ENCODE measurements around the gene ROBO2.

Gene ROBO2

DNA sequence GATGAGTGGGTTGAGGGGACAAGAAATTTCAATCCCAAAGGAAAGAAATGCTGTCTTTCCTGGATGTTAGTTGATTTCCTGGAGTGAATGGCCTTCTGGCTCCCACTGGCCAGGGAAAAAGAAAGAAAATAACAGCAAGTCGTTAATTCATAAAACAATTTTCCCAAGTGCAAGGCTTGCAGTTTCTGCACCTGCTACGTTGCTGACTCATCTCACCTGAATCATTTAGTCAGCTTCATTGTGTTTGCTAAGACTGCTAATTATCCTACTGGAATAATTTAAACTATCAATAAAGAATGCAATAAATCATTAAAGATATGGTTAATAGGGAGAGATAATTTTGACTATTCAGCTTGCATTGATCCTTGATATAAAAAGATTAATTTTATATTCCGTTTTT is 387.6 kb downstream of the ROBO2 start:
- no peak for DNase-seq

DNA sequence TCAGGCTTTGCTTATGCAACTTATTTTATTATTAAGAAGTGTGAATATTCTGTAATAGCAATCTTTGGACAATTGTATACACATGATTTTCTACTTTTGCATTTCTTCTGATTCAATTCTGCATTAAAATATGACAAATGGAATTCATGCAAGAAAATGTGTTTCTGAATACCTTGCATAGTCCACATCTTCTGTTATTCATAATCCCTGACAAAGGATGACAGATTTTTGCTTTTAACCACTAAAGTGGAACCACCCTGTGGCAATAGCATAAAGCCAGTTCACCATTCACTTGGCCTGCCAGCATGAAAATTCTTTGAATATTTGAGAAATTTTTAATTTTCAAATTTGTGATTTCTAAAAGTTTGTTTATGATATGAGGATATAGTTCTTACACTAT is 397.0 kb downstream of the ROBO2 start:
- no peak for DNase-seq

DNA sequence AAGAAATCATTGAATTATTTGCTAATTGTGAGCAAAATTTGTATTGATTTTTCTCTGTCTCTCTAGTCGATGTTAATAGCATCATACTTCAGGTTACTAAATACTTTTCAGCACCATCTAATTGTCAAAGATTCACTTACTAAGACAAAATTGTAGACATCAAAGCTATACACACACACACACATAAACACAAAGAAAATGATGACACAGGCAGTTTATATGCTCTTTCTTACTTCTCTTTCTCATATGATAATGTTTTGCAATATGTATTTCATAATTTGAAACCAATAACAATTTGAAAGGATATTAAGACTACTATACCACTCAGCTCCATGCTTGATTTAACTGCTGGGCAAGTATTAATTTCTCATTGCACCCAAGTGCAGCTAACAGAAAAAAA is 406.2 kb downstream of the ROBO2 start:
- DNase-seq = no peak

DNA sequence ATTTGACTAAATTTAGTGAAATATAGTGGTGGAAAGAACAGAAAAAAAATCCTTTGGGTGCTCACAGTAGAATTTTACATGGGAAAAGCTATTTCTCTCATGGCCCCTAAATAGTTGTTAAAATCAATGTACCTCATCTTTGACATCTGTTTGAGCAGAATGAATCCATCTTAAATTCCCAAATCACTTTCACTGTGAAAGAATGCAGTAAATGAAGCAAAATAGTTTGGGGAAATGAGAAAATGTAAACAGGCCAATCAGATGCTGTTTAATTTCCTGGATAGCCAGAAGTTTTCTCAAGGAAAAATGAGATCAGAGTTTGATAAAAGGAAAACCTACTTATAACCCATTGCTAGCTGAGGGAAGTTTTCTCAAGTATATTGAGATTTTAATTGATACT is 406.9 kb downstream of the ROBO2 start:
- DNase-seq = no peak

DNA sequence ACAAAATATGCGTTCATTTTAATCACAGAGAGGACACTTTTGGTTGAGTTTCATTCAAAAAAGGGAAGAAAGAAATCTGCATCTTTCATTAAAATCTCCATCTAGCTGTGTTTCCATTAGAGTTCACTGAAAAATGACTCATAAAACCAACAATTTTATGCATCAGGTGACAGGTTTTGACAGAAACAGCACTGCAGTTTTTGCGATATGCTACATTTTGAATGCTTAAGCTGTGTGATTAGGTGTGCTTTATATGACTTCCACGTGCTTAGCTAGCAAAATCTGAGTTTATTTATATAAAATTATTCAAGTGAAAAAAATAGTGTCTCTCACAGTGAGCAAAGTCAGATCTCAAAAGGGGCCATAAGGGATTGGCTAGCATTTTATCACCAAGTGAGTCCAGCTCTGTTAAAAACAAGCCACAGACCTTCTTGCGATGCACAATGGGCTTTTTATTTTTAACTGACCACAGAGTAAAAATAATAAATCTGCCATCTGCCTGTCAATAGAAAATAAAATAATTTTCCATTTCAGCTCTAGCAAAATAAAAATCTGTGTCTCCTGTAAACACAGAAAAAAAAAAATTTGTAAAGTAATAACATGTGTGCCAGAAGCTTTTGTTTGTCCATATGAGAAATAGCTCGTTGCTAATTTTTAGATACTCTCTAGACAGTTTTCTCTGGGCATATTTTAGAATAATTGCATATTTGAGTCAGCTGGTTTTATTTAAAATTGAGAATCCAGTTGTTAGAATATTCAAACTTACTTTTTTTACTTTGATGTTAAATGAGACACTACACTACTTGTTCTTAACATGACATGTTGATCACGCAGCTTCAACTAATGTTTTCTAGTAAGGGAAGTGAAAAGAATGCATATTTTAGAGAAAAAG is 409.8 kb downstream of the ROBO2 start:
- DNase-seq = no peak

DNA sequence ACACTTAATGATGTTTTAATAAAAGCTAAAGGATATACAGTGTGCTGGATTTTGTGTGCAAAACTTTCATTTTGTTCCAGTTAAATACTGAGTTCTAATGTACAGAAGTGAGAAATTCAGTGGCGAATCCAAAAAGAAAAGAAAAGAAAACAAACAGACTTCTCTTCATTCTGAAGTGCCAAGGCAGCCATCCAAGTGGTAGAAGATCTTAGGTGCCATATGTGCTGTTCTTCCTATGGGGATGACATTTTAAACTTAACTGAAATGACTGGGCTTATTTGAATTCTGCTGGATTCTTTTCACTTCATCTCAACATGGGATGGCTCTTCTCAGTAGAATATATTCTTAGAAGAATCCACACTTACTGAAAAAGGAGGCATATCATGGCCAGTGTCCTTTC is 416.5 kb downstream of the ROBO2 start:
- DNase-seq = no peak

DNA sequence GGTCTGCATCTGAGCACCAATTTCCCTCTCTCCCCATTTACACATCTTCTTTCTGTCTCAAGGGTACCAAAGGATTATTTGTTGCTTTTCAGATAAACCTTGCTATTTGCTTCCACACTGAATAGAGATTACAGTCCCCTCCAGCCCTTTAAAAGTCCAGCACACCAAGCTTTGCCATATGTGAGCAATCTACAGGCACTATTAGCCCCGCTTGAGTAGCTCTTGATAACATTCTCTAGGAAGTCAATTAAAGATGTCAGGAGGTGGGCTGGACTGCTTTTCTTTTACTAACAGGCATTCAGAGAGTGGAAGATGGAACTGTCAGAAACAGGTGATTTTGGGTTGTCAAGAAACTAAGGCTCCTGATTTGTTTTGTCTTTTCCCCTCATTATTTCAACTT is 417.0 kb downstream of the ROBO2 start:
- no peak for DNase-seq

DNA sequence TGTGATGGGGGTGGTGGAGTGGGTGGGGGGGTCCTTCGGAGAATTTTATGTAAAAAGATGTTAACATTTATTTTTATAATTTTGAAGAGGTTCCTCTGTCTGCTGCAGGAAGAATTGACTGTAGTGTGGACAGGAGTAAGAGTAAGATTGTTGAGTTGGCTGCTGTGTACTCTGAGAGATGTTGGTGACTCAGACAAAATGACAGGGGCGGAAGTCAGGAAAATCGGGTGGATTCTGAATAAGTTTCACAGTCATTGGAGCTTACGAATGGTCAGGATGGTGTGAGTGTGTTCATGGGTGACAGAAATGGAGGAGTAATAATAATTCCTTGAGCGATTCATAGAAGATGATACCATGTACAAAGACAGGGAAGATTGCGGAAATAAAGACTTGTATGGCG is 420.0 kb downstream of the ROBO2 start:
- DNase-seq = no peak

DNA sequence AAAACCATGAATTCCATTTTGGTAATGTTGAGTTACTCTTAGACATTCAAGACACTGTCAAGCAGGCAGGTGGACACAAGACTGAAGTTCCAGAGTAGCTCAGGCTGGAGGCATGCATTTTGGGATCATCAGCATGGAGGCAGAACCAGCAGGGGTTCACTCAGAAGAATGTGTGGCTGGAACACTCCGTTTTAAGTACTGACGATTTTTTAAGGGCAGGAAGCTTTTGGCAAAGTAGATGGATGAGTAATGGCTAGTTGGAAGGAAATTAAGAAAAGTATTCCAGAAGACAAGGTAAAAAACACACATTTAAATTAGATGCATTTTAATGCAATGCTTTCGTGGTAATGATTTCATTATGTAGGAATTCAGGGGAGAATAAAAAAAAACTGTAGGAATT is 420.4 kb downstream of the ROBO2 start:
- no peak for DNase-seq

DNA sequence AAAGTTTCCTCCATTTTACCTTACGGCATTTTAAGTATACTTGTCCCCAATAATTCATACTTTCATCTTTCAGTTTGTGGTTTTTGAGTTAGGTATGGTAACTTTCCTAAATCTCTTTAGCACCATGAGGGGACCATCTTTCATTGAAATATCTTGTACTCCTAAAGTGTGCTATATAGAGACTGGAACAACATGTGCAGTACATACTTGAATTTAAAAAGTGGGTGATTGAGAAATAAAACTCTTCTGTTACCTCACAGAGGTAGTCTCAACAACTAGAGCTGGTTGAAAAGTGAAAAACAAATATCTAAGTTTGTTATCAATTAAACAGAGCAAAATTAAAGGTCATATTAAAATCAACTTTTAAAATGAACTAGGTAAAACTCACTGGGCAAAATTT is 423.1 kb downstream of the ROBO2 start:
- DNase-seq = no peak

DNA sequence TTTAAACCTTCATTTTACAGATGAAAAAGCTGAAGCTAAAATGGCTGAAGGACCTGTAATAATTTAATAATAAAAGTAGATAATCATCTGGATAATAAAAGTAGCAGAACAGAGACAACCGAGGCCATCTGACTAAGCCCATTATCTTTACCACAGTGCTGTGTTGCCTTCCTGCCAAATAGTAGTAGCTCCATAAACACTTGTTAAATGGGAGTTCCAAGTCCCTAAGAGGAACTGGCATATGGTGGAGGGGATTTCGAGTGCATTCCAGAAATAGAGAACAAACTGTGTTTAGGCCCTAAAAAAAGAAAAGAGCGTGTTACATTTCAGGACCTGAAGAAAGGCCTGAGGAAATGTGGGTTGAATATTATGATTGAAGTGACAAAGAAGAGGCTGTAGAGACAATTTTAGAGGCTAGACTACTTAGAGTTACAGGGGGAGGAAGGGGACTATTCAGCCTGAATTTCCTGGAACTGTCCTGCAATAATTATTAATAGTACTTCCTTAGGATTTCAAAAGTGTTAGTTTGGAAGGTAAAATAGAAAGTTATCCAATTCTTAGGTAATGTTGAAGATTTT is 424.3 kb downstream of the ROBO2 start:
- DNase-seq = no peak

DNA sequence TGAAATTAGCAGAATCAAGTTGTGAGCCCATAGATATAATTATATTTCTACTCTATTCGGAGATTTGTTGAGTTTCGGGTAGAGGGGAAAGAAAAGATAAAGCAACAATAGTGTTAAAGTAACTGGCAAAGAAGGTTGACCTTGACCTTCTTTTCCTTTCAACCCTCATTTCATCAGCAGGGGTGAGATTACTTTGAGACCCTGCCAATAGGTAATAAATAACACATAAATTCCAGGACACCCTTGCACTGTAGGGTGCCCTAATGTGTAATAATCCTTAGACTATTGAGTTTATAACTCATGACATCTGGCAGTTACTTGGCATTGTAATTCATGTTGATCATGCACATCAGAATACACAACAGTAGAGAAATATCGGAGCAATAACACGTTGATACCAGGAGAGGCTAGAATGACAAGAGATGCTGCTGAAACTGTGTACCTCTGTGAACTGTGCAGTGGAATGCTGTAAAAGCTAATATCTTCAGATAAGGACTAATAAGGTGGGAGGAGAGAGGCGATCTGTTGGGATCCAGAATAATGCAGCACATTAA is 426.7 kb downstream of the ROBO2 start:
- DNase-seq = no peak

DNA sequence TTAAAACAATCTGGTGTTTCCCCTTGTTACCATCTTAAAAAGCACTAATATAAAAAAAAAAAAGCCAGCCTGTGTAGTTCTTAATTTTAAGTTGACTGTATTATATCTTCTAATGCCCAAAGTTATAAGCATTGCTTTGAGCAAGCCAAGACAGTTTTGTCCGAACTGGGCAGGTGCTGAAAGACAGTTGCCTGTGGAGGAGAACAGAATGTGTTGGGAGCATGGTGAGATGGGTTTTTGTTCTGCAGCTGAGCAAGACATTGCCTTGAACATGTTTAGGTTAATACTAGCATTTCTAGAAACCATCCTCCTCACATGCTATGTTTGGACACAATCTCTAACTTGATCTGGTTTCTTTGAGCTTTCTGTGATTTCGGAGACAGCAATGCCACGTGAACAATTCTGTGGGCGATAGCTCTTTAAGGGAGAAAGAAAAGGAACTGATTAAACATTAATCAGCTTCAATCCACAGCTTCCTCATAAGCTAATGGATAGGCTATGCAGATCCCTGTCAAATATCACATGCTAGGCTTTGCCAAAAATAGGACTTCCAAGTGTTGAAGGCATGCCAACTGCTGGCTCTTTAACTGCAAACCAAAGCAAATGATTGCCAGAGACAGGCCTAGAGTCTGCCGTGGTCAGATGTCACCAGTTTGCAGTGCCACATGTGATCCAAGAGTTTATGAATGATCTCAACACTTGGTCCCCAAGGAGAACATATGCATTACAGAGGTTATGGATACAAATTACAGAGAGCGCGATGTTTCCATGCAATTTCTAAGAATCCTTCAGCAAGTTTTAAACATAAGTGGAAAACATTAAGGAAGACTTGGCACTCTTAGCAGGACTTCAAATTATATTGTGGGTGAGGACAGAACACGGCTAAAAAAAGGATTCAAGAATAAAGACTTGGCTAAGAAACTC is 428.1 kb downstream of the ROBO2 start:
- no peak for DNase-seq

DNA sequence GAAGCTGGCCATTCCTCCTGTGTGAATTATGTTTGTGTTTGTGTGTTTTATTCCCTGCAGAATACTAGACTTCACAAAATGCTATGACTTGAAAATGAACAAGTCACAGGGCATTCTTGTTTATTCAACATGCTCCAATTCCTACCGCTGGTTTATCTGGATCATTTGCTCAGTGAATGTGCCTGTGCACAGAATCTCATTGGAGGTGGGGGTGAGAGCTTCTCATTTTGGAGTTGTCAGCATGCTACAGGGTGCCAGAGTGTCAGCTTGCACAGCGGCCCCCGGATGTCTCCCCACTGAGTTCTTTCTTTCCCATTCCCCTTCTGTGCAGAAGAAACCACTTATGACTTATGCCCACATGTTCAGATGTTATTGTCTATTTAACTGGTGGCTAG is 428.7 kb downstream of the ROBO2 start:
- no peak for DNase-seq

DNA sequence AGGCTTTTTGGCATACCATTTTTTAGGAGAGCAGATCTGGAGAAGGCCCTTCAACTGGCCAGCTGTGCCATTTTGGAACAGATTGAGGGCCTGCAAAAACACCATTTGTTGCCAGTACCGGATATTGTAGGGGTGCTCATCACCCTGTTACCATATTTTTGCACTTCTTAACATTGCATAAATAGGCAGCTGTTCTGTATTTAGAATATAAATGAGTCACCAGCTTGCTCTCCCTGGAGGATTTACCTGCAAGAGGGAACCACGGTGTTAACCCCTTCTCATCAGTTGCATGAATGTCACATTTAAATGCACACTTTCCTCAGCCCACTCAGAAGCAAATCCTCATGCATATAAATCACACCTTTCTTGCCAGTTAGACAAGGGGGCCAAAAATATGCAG is 435.6 kb downstream of the ROBO2 start:
- DNase-seq = no peak

DNA sequence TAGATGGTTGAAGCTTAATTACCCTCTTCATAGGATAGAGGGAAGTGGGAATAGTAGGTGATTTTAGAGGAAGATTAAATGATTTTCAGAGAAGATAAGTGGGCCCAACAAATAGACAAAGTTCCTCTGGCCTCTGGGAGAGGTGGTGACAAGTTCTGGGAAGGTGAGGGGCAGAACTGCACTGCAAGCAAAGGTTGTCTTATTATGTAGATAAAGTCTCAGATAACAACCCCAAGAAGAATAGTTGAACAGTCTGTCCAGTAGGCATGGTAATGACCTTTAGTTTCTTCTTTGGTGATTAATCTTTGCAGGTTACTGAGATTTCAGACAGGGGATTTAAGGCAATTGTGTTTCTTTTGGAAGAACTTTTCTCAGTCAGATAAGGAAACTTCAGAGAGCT is 439.1 kb downstream of the ROBO2 start:
- DNase-seq = no peak

DNA sequence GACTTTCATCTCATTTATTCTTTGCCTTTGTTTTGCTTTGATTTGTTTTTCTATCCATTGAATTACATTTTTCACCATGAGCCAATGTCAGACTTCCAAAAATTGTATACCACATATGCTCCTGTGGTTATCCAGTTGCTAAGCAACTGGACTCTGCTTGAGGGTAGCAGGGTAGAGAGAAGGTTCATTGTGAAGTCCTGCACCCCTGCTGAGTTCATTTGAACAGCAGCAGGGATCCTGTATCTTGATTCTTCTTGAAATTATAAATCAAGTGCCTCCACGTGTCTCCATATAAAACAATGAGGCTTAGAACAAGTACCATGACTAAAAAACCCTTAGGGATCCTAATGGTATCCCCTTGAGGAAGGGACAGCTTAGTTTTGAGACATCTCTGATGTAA is 449.3 kb downstream of the ROBO2 start:
- no peak for DNase-seq

DNA sequence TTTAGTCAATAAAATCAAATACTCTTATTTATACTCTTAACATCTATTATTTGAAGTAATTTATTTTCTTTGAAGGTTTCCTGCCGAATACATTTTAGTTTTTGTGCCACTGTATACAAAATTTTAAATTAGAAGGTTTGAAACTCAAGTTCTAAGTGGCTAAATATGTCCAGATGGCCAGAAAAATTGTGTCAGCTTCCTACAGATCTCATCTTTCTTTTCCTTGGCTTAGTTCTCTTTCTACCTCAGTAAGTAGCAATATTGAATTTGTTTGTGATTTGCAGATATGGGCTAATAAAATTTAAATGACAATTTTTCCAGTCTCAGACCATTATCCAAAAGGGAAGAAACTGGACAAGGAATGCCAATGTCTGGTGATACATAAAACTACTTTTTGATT is 452.1 kb downstream of the ROBO2 start:
- no peak for DNase-seq

DNA sequence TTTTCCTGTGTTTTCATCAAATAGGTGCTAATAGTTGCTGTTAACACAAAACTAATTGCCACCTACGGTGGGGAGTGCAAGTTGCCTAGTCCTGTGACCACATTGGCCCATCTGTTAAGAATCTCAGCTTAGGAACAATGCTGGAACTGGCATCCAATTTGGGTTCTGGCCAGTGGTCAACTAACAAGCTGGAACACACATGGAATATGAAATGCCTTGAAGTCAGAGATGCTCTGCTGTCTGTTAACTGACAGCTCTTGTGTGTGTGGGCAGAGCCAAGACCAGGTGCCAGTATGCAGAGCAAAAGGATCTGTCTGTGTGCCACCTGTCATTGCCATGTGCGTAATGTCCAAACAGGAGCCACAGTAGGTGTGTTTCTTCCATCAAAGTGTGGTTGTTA is 460.8 kb downstream of the ROBO2 start:
- no peak for DNase-seq

DNA sequence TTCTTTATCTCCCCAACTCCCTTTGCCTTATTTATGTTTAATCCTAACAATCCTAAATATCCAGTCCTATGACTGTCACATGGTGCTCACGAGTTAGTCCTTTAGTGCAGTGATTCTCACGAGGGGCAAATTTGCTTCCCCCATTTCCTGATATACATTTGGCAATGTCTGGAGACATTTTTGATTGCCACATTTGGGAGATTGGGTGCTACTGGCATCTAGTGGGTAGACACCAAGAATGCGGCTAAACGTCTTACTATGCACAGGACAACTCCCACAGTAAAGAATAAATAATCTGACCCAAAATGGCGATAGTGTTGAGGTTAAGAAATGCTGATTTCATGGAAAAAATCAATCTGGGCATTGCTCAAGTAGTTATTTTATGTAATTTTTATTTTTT is 466.5 kb downstream of the ROBO2 start:
- no peak for DNase-seq

DNA sequence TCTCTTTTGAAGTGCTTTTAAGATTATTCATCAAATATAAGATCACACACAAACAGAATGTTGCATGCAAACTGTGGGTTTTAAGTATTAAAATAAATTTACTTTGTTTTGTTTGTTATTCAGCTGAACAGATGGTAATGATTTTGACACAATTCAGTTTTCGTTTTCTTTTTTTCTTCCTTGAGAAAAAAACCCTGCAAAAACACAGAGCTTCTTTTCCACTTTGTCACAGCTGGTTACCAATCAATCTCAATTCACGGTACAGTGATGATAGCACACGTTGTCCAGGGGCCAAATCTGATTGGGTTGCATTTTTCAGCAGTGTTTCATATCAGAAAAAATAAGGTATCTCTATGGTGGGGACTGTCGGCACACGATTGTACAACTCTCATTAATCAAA is 473.6 kb downstream of the ROBO2 start:
- no peak for DNase-seq

DNA sequence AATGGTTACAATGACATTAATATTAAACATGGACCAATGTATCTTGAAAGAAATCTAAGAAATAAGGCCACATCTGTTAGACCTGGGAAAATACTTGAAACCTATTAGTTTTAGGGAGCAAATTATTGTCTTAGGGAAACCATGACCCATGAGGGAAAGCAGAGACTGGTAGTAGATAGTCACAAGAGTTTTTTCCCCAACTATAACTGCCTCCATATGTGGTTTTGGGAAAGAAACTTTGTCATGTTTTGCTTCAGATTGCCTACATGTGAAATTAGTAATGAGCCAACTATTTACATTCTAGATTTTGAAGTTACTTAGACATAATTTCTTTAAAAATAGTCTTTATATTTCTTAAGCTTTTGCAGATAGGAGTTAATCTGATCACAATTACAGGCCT is 474.9 kb downstream of the ROBO2 start:
- DNase-seq = no peak

DNA sequence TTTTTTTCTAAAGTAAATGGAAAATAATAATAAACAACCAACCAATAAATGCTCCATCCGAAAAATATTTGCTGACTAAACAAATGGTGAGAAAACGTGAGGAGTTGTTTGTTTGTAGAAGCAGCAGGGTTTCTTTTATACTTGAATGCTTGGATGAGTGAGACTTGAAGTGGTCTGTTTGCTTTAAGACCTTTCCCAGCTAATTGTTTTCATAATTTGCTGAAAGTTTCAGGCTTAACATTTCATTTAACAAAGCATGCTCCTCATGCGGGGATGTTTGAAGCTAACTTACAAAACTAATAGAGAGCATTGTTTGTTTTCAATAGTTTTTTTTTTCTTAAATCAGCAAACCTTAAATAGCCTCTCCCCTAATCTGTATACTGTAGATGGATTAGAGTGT is 484.6 kb downstream of the ROBO2 start:
- no peak for DNase-seq

Data from NCI-H526 treated with DMSO at 0.1 percent for 48 hours (cell line).